Liver (tissue), 9 donors: Measurements from ENCODE around the gene ARFGAP3. TPM values are rescaled to one million over a fixed set of nuclear protein-coding genes. Genes with fewer than 3 reads are reported as not detected.

Source experiments
- DNase-seq: peaks from one replicate; pipeline ENCODE4 v3.0.0-alpha.2; 2017; ENCODE audit warnings: low spot score
- H3K27ac ChIP-seq, 2 donors: one replicate each; pipeline ENCODE4 v1.7.0; 2013; ENCODE audit warnings: inconsistent platforms in 2 of 2, low read length in 2 of 2, control low read depth in 1 of 2, low read depth in 1 of 2, mild to moderate bottlenecking in 1 of 2
- H3K27me3 ChIP-seq, 4 donors: one replicate each; pipeline versions ENCODE4 v1.6.1 to v1.7.0; 2013; ENCODE audit warnings: low read length in 3 of 4, inconsistent platforms in 1 of 4, mild to moderate bottlenecking in 1 of 4, moderate library complexity in 1 of 4; ENCODE audit not compliant: control insufficient read depth in 4 of 4, insufficient read depth in 4 of 4
- H3K36me3 ChIP-seq, 4 donors: one replicate each; pipeline versions ENCODE4 v1.6.1 to v1.7.0; 2013; ENCODE audit warnings: low read length in 3 of 4, mild to moderate bottlenecking in 3 of 4, low read depth in 1 of 4, moderate library complexity in 1 of 4; ENCODE audit not compliant: control insufficient read depth in 4 of 4, insufficient read depth in 3 of 4
- H3K4me1 ChIP-seq, 4 donors: one replicate each; pipeline versions ENCODE4 v1.6.1 to v1.7.0; 2013; ENCODE audit warnings: low read length in 3 of 4, mild to moderate bottlenecking in 3 of 4, moderate library complexity in 1 of 4; ENCODE audit not compliant: control insufficient read depth in 4 of 4, insufficient read depth in 4 of 4
- H3K4me3 ChIP-seq, 3 donors: one replicate each; pipeline versions ENCODE4 v1.6.1 to v1.7.0; 2013; ENCODE audit warnings: low read length in 3 of 3, control low read depth in 1 of 3, low read depth in 1 of 3, mild to moderate bottlenecking in 1 of 3
- H3K9ac ChIP-seq, 2 donors: one replicate each; pipeline ENCODE4 v1.7.0; 2013; ENCODE audit warnings: low read length in 2 of 2, mild to moderate bottlenecking in 2 of 2, moderate library complexity in 2 of 2, control low read depth in 1 of 2, low read depth in 1 of 2
- H3K9me3 ChIP-seq, 4 donors: one replicate each; pipeline versions ENCODE4 v1.6.1 to v1.7.0; 2013; ENCODE audit warnings: low read length in 3 of 4; ENCODE audit not compliant: control insufficient read depth in 4 of 4
- ATF3 ChIP-seq: IDR thresholded peaks from 2 replicates; pipeline ENCODE4 v1.6.1; 2016; ENCODE audit warnings: antibody characterized with exemption
- CTCF ChIP-seq: fragments of 150-350 bp; IDR thresholded peaks from 2 replicates; pipeline ENCODE4 v1.5.1; 2017; ENCODE audit warnings: improper control_type of control experiment, low read depth, low read length; ENCODE audit not compliant: missing input control
- EGR1 ChIP-seq, 2 donors: IDR thresholded peaks; 2 replicates each; pipeline ENCODE4 v1.6.1; 2016 to 2018; ENCODE audit warnings: antibody characterized with exemption in 2 of 2, low read depth in 2 of 2
- FOXA2 ChIP-seq: IDR thresholded peaks from 2 replicates; pipeline ENCODE4 v1.6.1; 2016; ENCODE audit warnings: antibody characterized with exemption
- GABPA ChIP-seq, 2 donors: IDR thresholded peaks in 1 of 2; conservative IDR thresholded peaks in 1 of 2; 2 replicates each; pipeline ENCODE4 v1.6.1; 2016; ENCODE audit warnings: antibody characterized with exemption in 2 of 2, mild to moderate bottlenecking in 1 of 2, moderate library complexity in 1 of 2
- HNF4A ChIP-seq, 2 donors: conservative IDR thresholded peaks; 2 replicates each; pipeline ENCODE4 v1.6.1; 2016; ENCODE audit warnings: antibody characterized with exemption in 2 of 2, mild to moderate bottlenecking in 2 of 2
- HNF4G ChIP-seq: IDR thresholded peaks from 2 replicates; pipeline ENCODE4 v1.6.1; 2016; ENCODE audit warnings: antibody characterized with exemption
- JUND ChIP-seq, 2 donors: IDR thresholded peaks; 2 replicates each; pipeline ENCODE4 v1.6.1; 2016; ENCODE audit warnings: antibody characterized with exemption in 2 of 2
- MAX ChIP-seq: IDR thresholded peaks from 2 replicates; pipeline ENCODE4 v1.6.1; 2016; ENCODE audit warnings: antibody characterized with exemption
- NR2F2 ChIP-seq: IDR thresholded peaks from 2 replicates; pipeline ENCODE4 v1.6.1; 2016; ENCODE audit warnings: antibody characterized with exemption
- RAD21 ChIP-seq, 2 donors: IDR thresholded peaks; 2 replicates each; pipeline ENCODE4 v1.6.1; 2016; ENCODE audit warnings: antibody characterized with exemption in 2 of 2, mild to moderate bottlenecking in 2 of 2
- RXRA ChIP-seq, 2 donors: IDR thresholded peaks; 2 replicates each; pipeline ENCODE4 v1.6.1; 2017 to 2018; ENCODE audit warnings: antibody characterized with exemption in 2 of 2, mild to moderate bottlenecking in 1 of 2
- SP1 ChIP-seq: IDR thresholded peaks from 2 replicates; pipeline ENCODE4 v1.6.1; 2018; ENCODE audit warnings: antibody characterized with exemption, mild to moderate bottlenecking
- TAF1 ChIP-seq: conservative IDR thresholded peaks from 2 replicates; pipeline ENCODE4 v1.6.1; 2016; ENCODE audit warnings: antibody characterized with exemption, mild to moderate bottlenecking
- YY1 ChIP-seq: IDR thresholded peaks from 2 replicates; pipeline ENCODE4 v1.6.1; 2016; ENCODE audit warnings: antibody characterized with exemption, mild to moderate bottlenecking
- ZBTB33 ChIP-seq: IDR thresholded peaks from 2 replicates; pipeline ENCODE4 v1.6.1; 2016; ENCODE audit warnings: antibody characterized with exemption
- WGBS: extraction: QIAGEN DNeasy Blood & Tissue Kit; methylation state at CpG from one replicate; pipeline ENCODE4 v1.1.7; 2013; 5-methylcytosine and 5-hydroxymethylcytosine counted together
- polyA plus RNA-seq, 2 donors: library from polyadenylated mRNA; stranded (reverse) in 1 of 2; unstranded in 1 of 2; fragments of 200-250 nt in 1 of 2; fragments of >200 nt in 1 of 2; fragmentation: Nextera tagmentation in 1 of 2; extraction: Ambion mirVana in 1 of 2; gene quantifications; one replicate each; pipeline versions ENCODE4 v1.2.1 to v1.2.3, GENCODE V29; 2013 to 2015
- total RNA-seq, 2 donors: library from RNA; depleted of rRNA; stranded (reverse); fragments of >200 nt; gene quantifications; one replicate each; pipeline ENCODE4 v1.2.3, GENCODE V29; 2014
- TF ChIP-seq, protein P1 (sequence below): IDR thresholded peaks from 2 replicates; pipeline ENCODE4 v1.6.1; 2016; ENCODE audit warnings: antibody characterized with exemption, mild to moderate bottlenecking
- donor health status: healthy.
- donor health status: healthy.
- donor health status: healthy.
- donor health status: healthy.
- donor health status: healthy.

Gene ARFGAP3
- total and polyA plus RNA-seq, 4 donors = 18.2 to 55.1 (median 27.5) TPM

DNA sequence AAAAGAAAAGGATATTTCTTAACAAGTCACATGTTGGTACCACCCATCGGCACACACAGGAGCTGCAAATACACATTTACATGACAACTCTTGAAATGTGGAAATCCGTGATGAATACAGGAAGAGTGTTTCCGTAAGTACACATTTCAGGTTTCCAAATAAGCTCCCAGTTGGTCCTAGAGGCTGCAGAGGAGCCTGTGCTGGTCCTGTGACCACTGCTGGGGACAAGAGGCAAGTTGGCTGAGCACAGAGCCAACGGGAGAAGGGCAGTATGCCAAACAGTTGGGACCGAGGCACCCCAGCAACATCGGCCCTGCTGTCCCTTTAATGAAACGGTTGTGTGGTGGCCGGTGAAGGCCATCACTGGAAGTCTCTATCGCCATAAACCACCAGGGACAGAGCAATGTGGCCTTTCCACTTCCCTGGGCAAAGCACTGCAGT lies 38.5 kb upstream of the ARFGAP3 start (continued):
- no peak for TF ChIP-seq ZBTB33
- no peak for TF ChIP-seq CTCF
- TF ChIP-seq EGR1 (IDR thresholded peaks at IDR 0.05; ENCODE audit: low read depth in 2 of 2) = no peak

DNA sequence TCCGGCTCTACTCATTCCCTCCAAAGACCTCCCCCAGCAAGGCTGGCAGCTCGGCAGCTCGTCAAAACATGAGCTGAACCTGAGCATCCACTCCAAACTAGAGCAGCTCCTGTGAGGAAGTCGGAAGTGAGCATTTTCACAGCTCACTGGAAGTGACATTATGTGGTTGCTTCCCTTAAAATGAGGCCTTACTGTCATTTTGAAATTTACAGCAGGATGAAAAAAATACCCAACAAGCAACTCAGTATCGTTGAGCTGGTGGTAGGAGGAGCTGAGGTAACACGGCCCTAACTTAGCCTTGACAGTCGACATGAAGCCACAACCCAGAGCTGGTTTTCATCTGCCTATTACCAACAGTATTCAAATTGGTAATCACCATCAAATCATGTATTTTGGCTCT lies 38.0 kb upstream of the ARFGAP3 start:
- Histone ChIP-seq H3K9ac (no peak overlapping the region), H3K9me3 (no peaks in the 10 kb centered on the region), H3K36me3 (peaks cover 0 to 2% (median 0%) of the 10 kb centered on the region in 4 donors), H3K4me1 (peaks cover 17 to 40% (median 39%) of the 10 kb centered on the region in 4 donors), H3K27ac (peak overlapping the region; percentile 14 to 74), H3K27me3 (no peaks in the 10 kb centered on the region), H3K4me3 (no peak overlapping the region)
- 66% methylated on average over 7 of the region's 7 CpGs for WGBS
- TF ChIP-seq, protein P1, sequence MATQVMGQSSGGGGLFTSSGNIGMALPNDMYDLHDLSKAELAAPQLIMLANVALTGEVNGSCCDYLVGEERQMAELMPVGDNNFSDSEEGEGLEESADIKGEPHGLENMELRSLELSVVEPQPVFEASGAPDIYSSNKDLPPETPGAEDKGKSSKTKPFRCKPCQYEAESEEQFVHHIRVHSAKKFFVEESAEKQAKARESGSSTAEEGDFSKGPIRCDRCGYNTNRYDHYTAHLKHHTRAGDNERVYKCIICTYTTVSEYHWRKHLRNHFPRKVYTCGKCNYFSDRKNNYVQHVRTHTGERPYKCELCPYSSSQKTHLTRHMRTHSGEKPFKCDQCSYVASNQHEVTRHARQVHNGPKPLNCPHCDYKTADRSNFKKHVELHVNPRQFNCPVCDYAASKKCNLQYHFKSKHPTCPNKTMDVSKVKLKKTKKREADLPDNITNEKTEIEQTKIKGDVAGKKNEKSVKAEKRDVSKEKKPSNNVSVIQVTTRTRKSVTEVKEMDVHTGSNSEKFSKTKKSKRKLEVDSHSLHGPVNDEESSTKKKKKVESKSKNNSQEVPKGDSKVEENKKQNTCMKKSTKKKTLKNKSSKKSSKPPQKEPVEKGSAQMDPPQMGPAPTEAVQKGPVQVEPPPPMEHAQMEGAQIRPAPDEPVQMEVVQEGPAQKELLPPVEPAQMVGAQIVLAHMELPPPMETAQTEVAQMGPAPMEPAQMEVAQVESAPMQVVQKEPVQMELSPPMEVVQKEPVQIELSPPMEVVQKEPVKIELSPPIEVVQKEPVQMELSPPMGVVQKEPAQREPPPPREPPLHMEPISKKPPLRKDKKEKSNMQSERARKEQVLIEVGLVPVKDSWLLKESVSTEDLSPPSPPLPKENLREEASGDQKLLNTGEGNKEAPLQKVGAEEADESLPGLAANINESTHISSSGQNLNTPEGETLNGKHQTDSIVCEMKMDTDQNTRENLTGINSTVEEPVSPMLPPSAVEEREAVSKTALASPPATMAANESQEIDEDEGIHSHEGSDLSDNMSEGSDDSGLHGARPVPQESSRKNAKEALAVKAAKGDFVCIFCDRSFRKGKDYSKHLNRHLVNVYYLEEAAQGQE = no peak
- TF ChIP-seq RAD21 (IDR thresholded peaks at IDR 0.05) (no peak), FOXA2 (no peak), ATF3 (no peak), NR2F2 (no peak), JUND (IDR thresholded peaks at IDR 0.05) (no peak), SP1 (no peak), EGR1 (IDR thresholded peaks at IDR 0.05; ENCODE audit: low read depth in 2 of 2) (no peak), MAX (no peak), TAF1 (no peak), RXRA (IDR thresholded peaks at IDR 0.05) (no peak), GABPA (IDR thresholded peaks at IDR 0.05 in 1 of 2, conservative IDR thresholded peaks at IDR 0.05 in 1 of 2) (no peak), HNF4A (conservative IDR thresholded peaks at IDR 0.05) (no peak), ZBTB33 (no peak), CTCF (no peak), HNF4G (no peak), YY1 (no peak)
- no peak for DNase-seq
